ENCODE measurements around the gene HYCC2. TPM values are rescaled to one million over a fixed set of nuclear protein-coding genes. Genes with fewer than 3 reads are reported as not detected.
"Not testable (repeated sequence)": the region's sequence is repeated elsewhere in the genome, so short reads cannot be mapped to it uniquely, and the experiment has no call there.

Gene HYCC2
- total RNA-seq, 6 experiments from 2014 or later = 5.5 to 14.0 (median 10.3) TPM

DNA sequence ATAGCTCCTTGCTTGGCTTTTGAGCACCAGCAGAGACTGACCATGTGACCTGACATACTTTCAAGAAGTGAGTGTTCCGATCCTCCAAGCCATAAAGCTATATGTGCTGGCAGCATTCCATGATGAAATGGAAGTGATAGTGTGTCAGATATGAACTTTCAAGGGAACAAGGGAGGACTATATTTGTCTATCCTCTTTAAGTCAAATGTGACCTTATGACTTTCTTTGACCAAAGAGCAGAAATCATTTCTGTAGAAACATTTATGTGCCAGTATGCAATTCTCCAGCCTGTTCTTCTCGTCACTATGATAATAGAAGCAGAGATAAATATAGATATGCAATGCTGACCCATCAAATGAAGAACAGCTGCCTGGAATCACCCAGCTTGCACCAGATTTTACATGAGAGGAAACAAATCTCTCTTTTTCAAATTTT, 14.4 kb downstream of the HYCC2 start:
- Histone ChIP-seq H3K27ac (no peak overlapping the region), H3K9me3 (no peaks in the 10 kb centered on the region), H3K36me3 (no peaks in the 10 kb centered on the region), H3K27me3 (no peaks in the 10 kb centered on the region), H3K4me3 (no peak overlapping the region), H3K4me1 (peaks cover 0 to 22% (median 5%) of the 10 kb centered on the region in 4 donors)
- DNase-seq = no peak
- 40% methylated on average over 1 of the region's 2 CpGs for WGBS (ENCODE audit: insufficient coverage, low coverage, low lambda C conversion rate, missing lambda C conversion rate)
- TF ChIP-seq POLR2A (IDR thresholded peaks at IDR 0.05) = no peak
- TF ChIP-seq, protein P1, sequence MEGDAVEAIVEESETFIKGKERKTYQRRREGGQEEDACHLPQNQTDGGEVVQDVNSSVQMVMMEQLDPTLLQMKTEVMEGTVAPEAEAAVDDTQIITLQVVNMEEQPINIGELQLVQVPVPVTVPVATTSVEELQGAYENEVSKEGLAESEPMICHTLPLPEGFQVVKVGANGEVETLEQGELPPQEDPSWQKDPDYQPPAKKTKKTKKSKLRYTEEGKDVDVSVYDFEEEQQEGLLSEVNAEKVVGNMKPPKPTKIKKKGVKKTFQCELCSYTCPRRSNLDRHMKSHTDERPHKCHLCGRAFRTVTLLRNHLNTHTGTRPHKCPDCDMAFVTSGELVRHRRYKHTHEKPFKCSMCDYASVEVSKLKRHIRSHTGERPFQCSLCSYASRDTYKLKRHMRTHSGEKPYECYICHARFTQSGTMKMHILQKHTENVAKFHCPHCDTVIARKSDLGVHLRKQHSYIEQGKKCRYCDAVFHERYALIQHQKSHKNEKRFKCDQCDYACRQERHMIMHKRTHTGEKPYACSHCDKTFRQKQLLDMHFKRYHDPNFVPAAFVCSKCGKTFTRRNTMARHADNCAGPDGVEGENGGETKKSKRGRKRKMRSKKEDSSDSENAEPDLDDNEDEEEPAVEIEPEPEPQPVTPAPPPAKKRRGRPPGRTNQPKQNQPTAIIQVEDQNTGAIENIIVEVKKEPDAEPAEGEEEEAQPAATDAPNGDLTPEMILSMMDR (IDR thresholded peaks at IDR 0.05) = no peak
- peak in 1 of 4 donors; percentile 7 for ATAC-seq
- intact Hi-C loops (cut with DNase I) = loop anchor here in 1 of 2 donors (10.0 kb wide), 1 partner anchor 118 kb away; no protein-coding TSS in a partner anchor

DNA sequence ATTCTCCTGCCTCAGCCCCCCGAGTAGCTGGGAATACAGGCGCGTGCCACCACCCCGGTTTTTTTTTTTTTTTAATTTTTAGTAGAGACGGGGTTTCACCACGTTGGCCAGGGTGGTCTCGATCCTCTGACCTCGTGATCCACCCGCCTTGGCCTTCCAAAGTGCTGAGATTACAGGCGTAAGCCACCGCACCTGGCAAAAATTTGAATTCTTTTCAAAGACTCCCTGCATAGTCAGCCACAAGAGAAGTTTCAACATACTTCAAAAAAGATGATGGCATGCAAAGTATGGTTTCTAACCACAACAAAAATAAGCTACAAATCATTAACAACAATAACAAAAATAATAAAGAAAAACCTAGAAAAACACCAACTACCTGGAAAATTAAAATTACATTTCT, 22.0 kb downstream of the HYCC2 start:
- WGBS (ENCODE audit: insufficient coverage, low coverage, low lambda C conversion rate, missing lambda C conversion rate) = 93% methylated on average over 11 of the region's 11 CpGs
- no peak for ATAC-seq
- no peak for DNase-seq
- no peaks in the 10 kb centered on the region for H3K27me3 ChIP-seq
- no peaks in the 10 kb centered on the region for H3K9me3 ChIP-seq
- intact Hi-C loops (cut with DNase I) = no loop called here
- H3K4me3 ChIP-seq = no peak overlapping the region
- no peaks in the 10 kb centered on the region for H3K4me1 ChIP-seq
- H3K36me3 ChIP-seq = no peaks in the 10 kb centered on the region
- TF ChIP-seq, protein P1 (IDR thresholded peaks at IDR 0.05) = no peak
- TF ChIP-seq POLR2A (IDR thresholded peaks at IDR 0.05) = no peak
- H3K27ac ChIP-seq = no peak overlapping the region

DNA sequence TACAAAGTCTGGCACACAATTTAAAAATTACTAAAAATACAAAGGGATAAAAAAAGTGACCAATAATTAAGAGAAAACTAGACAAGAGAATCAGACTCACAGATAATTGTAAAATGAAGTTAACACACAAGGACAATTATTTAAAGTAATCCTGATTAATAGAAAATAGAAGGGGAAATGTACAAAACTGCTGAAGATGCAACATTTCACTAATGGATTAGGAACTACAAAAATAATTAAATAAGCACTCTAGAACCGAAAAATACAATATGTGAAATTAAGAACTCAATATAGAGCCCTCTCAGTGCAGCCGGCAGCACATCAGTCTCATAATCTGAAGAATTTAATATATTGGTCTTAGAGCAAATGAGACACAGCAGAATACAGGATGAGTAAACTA, 24.6 kb downstream of the HYCC2 start:
- no peak overlapping the region for H3K27ac ChIP-seq
- 94% methylated on average over 2 of the region's 2 CpGs for WGBS (ENCODE audit: insufficient coverage, low coverage, low lambda C conversion rate, missing lambda C conversion rate)
- H3K4me1 ChIP-seq = peaks cover 0 to 4% (median 2%) of the 10 kb centered on the region in 4 donors
- no peaks in the 10 kb centered on the region for H3K27me3 ChIP-seq
- no peak for ATAC-seq
- H3K36me3 ChIP-seq = no peaks in the 10 kb centered on the region
- no peak overlapping the region for H3K4me3 ChIP-seq
- H3K9me3 ChIP-seq = no peaks in the 10 kb centered on the region
- TF ChIP-seq, protein P1 (IDR thresholded peaks at IDR 0.05) = no peak
- TF ChIP-seq POLR2A (IDR thresholded peaks at IDR 0.05) = no peak
- no peak for DNase-seq
- intact Hi-C loops (cut with DNase I) = no loop called here

DNA sequence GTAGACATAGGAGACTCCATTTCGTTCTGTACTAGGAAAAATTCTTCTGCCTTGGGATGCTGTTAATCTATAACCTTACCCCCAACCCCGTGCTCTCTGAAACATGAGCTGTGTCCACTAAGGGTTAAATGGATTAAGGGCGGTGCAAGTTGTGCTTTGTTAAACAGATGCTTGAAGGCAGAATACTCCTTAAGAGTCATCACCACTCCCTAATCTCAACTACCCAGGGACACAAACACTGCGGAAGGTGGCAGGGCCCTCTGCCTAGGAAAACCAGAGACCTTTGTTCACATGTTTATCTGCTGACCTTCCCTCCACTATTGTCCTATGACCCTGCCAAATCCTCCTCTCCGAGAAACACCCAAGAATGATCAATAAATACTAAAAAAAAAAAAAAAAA, 28.4 kb downstream of the HYCC2 start:
- DNase-seq; intact Hi-C loops (cut with DNase I); H3K27ac ChIP-seq; H3K4me3 ChIP-seq; H3K36me3 ChIP-seq; H3K9me3 ChIP-seq; H3K27me3 ChIP-seq: not testable (repeated sequence)
- ATAC-seq = peak in 2 of 4 donors; percentile 33 to 44
- 27% methylated on average over 5 of the region's 5 CpGs for WGBS (ENCODE audit: insufficient coverage, low coverage, low lambda C conversion rate, missing lambda C conversion rate)
- peaks cover 0 to 14% (median 2%) of the 10 kb centered on the region in 4 donors for H3K4me1 ChIP-seq

DNA sequence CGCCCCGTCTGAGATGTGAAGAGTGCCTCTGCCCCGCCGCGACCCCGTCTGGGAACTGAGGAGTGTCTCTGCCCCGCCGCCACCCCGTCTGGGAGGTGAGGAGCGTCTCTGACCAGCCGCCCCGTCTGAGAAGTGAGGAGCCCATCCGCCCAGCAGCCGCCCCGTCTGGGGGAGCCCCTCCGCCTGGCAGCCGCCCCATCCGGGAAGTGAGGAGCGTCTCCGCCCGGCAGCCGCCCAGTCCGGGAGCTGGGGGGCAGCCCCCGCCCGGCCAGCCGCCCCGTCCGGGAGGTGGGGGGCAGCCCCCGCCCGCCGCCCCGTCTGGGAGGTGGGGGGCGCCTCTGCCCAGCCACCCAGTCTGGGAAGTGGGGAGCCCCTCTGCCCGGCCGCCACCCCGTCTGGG, 29.0 kb downstream of the HYCC2 start:
- DNase-seq; H3K27me3 ChIP-seq; H3K4me3 ChIP-seq; intact Hi-C loops (cut with DNase I); H3K27ac ChIP-seq; H3K9me3 ChIP-seq; ATAC-seq; H3K36me3 ChIP-seq: not testable (repeated sequence)
- no CpG with 5 or more reads among the region's 36 CpGs for WGBS (ENCODE audit: insufficient coverage, low coverage, low lambda C conversion rate, missing lambda C conversion rate)
- peaks cover 0 to 14% (median 2%) of the 10 kb centered on the region in 4 donors for H3K4me1 ChIP-seq

Data from right lobe of liver (tissue), 6 donors.